ENCODE data around the gene EPM2A.
A peak's percentile ranks its signal among the peaks of the same experiment; 100 is the strongest.

The EPM2A gene

GRCh38 chr6:145668844-145669243, 66.5 kb downstream of the EPM2A start:
- Histone ChIP-seq H3K36me3 (ENCODE audit: insufficient read depth, low read length) (peaks cover 7% of the 10 kb centered on the region; the same call in 1 of the 2 replicates), H3K4me1 (ENCODE audit: insufficient read depth, low read length, poor library complexity, severe bottlenecking) (no peaks in the 10 kb centered on the region), H4K20me1 (ENCODE audit: insufficient read depth, low read length, poor library complexity, severe bottlenecking) (no peaks in the 10 kb centered on the region), H2AFZ (ENCODE audit: low read length) (no peak overlapping the region), H3F3A (ENCODE audit: low read depth) (no peaks in the 10 kb centered on the region), H3K9me3 (ENCODE audit: insufficient read depth, low read depth, low read length) (no peaks in the 10 kb centered on the region), H3K4me3 (ENCODE audit: low read length, poor library complexity, severe bottlenecking) (no peak overlapping the region), H3K9me2 (replicated peaks; ENCODE audit: low read depth, low read length) (no peaks in the 10 kb centered on the region), H3K9ac (ENCODE audit: low read depth, low read length, poor library complexity, severe bottlenecking) (no peak overlapping the region), H3K4me2 (ENCODE audit: low read depth, low read length, poor library complexity, severe bottlenecking) (no peak overlapping the region), H3K79me2 (ENCODE audit: insufficient read depth, low read length) (no peaks in the 10 kb centered on the region), H3K27me3 (ENCODE audit: insufficient read depth, low read length, poor library complexity, severe bottlenecking) (no peaks in the 10 kb centered on the region)
- TF ChIP-seq EZH2phosphoT487 (IDR thresholded peaks at IDR 0.05; ENCODE audit: borderline replicate concordance) (no peak), CTCF (conservative IDR thresholded peaks at IDR 0.05; ENCODE audit: low read length) (no peak)

GRCh38 chr6:145660676-145661075, 74.6 kb downstream of the EPM2A start:
- H3K4me3 ChIP-seq (ENCODE audit: low read length, poor library complexity, severe bottlenecking): no peak overlapping the region
- no peak for TF ChIP-seq EZH2phosphoT487 (IDR thresholded peaks at IDR 0.05; ENCODE audit: borderline replicate concordance)
- no peak for TF ChIP-seq CTCF (conservative IDR thresholded peaks at IDR 0.05; ENCODE audit: low read length)
- H3K79me2 ChIP-seq (ENCODE audit: insufficient read depth, low read length): no peaks in the 10 kb centered on the region
- H3K36me3 ChIP-seq (ENCODE audit: insufficient read depth, low read length): no peaks in the 10 kb centered on the region
- H3K4me2 ChIP-seq (ENCODE audit: low read depth, low read length, poor library complexity, severe bottlenecking): no peak overlapping the region
- H4K20me1 ChIP-seq (ENCODE audit: insufficient read depth, low read length, poor library complexity, severe bottlenecking): no peaks in the 10 kb centered on the region
- no peaks in the 10 kb centered on the region for H3K9me2 ChIP-seq (replicated peaks; ENCODE audit: low read depth, low read length)
- no peaks in the 10 kb centered on the region for H3F3A ChIP-seq (ENCODE audit: low read depth)
- no peak overlapping the region for H3K9ac ChIP-seq (ENCODE audit: low read depth, low read length, poor library complexity, severe bottlenecking)
- H3K9me3 ChIP-seq (ENCODE audit: insufficient read depth, low read depth, low read length): no peaks in the 10 kb centered on the region
- H3K27me3 ChIP-seq (ENCODE audit: insufficient read depth, low read length, poor library complexity, severe bottlenecking): no peaks in the 10 kb centered on the region
- H2AFZ ChIP-seq (ENCODE audit: low read length): no peak overlapping the region
- peaks cover 9% of the 10 kb centered on the region for H3K4me1 ChIP-seq (ENCODE audit: insufficient read depth, low read length, poor library complexity, severe bottlenecking)

- no peaks in the 10 kb centered on the region for H4K20me1 ChIP-seq (ENCODE audit: insufficient read depth, low read length, poor library complexity, severe bottlenecking)
- no peaks in the 10 kb centered on the region for H3K9me2 ChIP-seq (replicated peaks; ENCODE audit: low read depth, low read length)
- H3K4me2 ChIP-seq (ENCODE audit: low read depth, low read length, poor library complexity, severe bottlenecking): peak overlapping the region; percentile 51
- peaks cover 11% of the 10 kb centered on the region for H3K4me1 ChIP-seq (ENCODE audit: insufficient read depth, low read length, poor library complexity, severe bottlenecking)
- no peaks in the 10 kb centered on the region for H3K79me2 ChIP-seq (ENCODE audit: insufficient read depth, low read length)
- H3K27me3 ChIP-seq (ENCODE audit: insufficient read depth, low read length, poor library complexity, severe bottlenecking): no peaks in the 10 kb centered on the region
- TF ChIP-seq CTCF (conservative IDR thresholded peaks at IDR 0.05; ENCODE audit: low read length): peak; percentile 37
- TF ChIP-seq EZH2phosphoT487 (IDR thresholded peaks at IDR 0.05; ENCODE audit: borderline replicate concordance): no peak
- H3F3A ChIP-seq (ENCODE audit: low read depth): no peaks in the 10 kb centered on the region
- peak overlapping the region; percentile 34 for H3K4me3 ChIP-seq (ENCODE audit: low read length, poor library complexity, severe bottlenecking)
- H2AFZ ChIP-seq (ENCODE audit: low read length): peak overlapping the region; percentile 47
- H3K36me3 ChIP-seq (ENCODE audit: insufficient read depth, low read length): no peaks in the 10 kb centered on the region
- H3K9ac ChIP-seq (ENCODE audit: low read depth, low read length, poor library complexity, severe bottlenecking): no peak overlapping the region
- H3K9me3 ChIP-seq (ENCODE audit: insufficient read depth, low read depth, low read length): no peaks in the 10 kb centered on the region
Measured at GRCh38 chr6:145656128-145656527, 79.2 kb downstream of the EPM2A start.

All from Loucy (cell line).